ENCODE data around the gene SMPDL3A.

SMPDL3A gene

GRCh38 chr6:122778302-122778701 is 10.8 kb upstream of the SMPDL3A start:
- DNase-seq (ENCODE audit: low read depth): no peak

- no peak for DNase-seq (ENCODE audit: low read depth)
Observed at GRCh38 chr6:122778985-122779661, 9.9 kb upstream of the SMPDL3A start.

- DNase-seq (ENCODE audit: low read depth): no peak
Observed at GRCh38 chr6:122779667-122780066, 9.4 kb upstream of the SMPDL3A start, which contains the start of gene FABP7. TSS of gene FABP7 (plus strand) at chr6:122779716. CDS start at chr6:122779795, 79 bp downstream.

- no peak for DNase-seq (ENCODE audit: low read depth)
Observed at GRCh38 chr6:122780114-122780513, 8.9 kb upstream of the SMPDL3A start.

GRCh38 chr6:122781716-122782115 is 7.3 kb upstream of the SMPDL3A start:
- DNase-seq (ENCODE audit: low read depth): no peak

GRCh38 chr6:122783401-122783800 is 5.7 kb upstream of the SMPDL3A start:
- no peak for DNase-seq (ENCODE audit: low read depth)

GRCh38 chr6:122785891-122786290 is 3.2 kb upstream of the SMPDL3A start:
- no peak for DNase-seq (ENCODE audit: low read depth)

GRCh38 chr6:122787721-122788120 is 1.3 kb upstream of the SMPDL3A start:
- DNase-seq (ENCODE audit: low read depth): no peak

- no peak for DNase-seq (ENCODE audit: low read depth)
Observed at GRCh38 chr6:122788208-122788607, 850 bp upstream of the SMPDL3A start.

GRCh38 chr6:122788663-122789181 is 336 bp upstream of the SMPDL3A start:
- no peak for DNase-seq (ENCODE audit: low read depth)

- no peak for DNase-seq (ENCODE audit: low read depth)
Observed at GRCh38 chr6:122790028-122790422, 967 bp downstream of the SMPDL3A start.

- no peak for DNase-seq (ENCODE audit: low read depth)
Observed at GRCh38 chr6:122790423-122791309, 1.6 kb downstream of the SMPDL3A start.

- no peak for DNase-seq (ENCODE audit: low read depth)
Observed at GRCh38 chr6:122791310-122791679, 2.2 kb downstream of the SMPDL3A start.

GRCh38 chr6:122792766-122793165 is 3.7 kb downstream of the SMPDL3A start:
- DNase-seq (ENCODE audit: low read depth): no peak

GRCh38 chr6:122797537-122797936 is 8.5 kb downstream of the SMPDL3A start:
- DNase-seq (ENCODE audit: low read depth): no peak

- no peak for DNase-seq (ENCODE audit: low read depth)
Observed at GRCh38 chr6:122798099-122798641, 9.1 kb downstream of the SMPDL3A start.

- DNase-seq (ENCODE audit: low read depth): no peak
Observed at GRCh38 chr6:122799140-122799745, 10.2 kb downstream of the SMPDL3A start.

- DNase-seq (ENCODE audit: low read depth): no peak
Observed at GRCh38 chr6:122799916-122800686, 11.0 kb downstream of the SMPDL3A start.

- DNase-seq (ENCODE audit: low read depth): no peak
Observed at GRCh38 chr6:122800906-122801305, 11.8 kb downstream of the SMPDL3A start.

- no peak for DNase-seq (ENCODE audit: low read depth)
Observed at GRCh38 chr6:122801397-122801796, 12.3 kb downstream of the SMPDL3A start.

- DNase-seq (ENCODE audit: low read depth): no peak
Observed at GRCh38 chr6:122803171-122803661, 14.2 kb downstream of the SMPDL3A start.
